Measurements from ENCODE around the gene SLC13A5. TPM values are rescaled to one million over a fixed set of nuclear protein-coding genes. Genes with fewer than 3 reads are reported as not detected.

SLC13A5 gene
- total RNA-seq, 1 experiment from 2014 or later = 0.92 TPM

DNA sequence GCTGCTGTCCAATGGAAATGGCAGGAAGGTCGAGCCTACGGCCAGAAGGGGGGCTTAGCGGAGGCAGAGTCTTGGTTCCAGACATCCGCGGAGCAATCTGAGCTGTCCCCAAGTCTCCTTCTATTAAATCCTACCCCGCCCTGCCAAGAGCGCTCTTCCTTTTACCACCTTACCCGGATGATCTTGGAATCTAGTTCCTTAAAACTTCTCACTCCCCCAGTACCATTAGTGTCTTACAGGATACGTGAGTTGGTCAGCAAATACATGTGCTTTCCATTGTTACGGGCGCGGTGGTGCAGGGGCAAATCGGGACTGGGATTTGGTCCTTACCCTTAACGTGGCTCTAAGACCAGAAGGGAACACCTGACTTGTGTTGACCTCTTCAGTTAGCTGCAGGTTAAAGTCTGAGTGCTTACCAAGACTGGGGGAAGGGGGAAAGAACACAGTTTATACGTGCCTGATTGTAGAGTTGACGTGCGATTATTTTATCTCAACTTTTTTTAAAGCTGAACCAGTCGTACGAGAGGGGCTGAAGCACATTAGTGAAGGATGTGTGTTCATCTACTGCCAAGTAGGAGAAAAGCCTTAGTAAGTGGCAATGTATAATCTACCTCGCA lies 71.8 kb downstream of the SLC13A5 start:
- Histone ChIP-seq H3K4me3 (peak overlapping the region; percentile 81), H4K20me1 (ENCODE audit: insufficient read depth) (peaks cover 9% of the 10 kb centered on the region; the same call in 1 of the 2 replicates), H2AFZ (peak overlapping the region; percentile 93), H3K4me2 (peak overlapping the region; percentile 95), H3K9me3 (ENCODE audit: insufficient read depth, low read depth) (no peaks in the 10 kb centered on the region), H3K4me1 (replicated peaks; ENCODE audit: insufficient read depth) (peaks cover 31% of the 10 kb centered on the region), H3K9me2 (ENCODE audit: insufficient read depth) (no peaks in the 10 kb centered on the region), H3K79me2 (ENCODE audit: low read depth) (peaks cover 75% of the 10 kb centered on the region), H3K27me3 (ENCODE audit: insufficient read depth, low read depth) (no peaks in the 10 kb centered on the region), H3K36me3 (ENCODE audit: low read depth) (peaks cover 28% of the 10 kb centered on the region), H3F3A (ENCODE audit: insufficient read depth, low read depth) (peaks cover 47% of the 10 kb centered on the region), H3K27ac (peak overlapping the region; percentile 71)
- TF ChIP-seq, protein P1, sequence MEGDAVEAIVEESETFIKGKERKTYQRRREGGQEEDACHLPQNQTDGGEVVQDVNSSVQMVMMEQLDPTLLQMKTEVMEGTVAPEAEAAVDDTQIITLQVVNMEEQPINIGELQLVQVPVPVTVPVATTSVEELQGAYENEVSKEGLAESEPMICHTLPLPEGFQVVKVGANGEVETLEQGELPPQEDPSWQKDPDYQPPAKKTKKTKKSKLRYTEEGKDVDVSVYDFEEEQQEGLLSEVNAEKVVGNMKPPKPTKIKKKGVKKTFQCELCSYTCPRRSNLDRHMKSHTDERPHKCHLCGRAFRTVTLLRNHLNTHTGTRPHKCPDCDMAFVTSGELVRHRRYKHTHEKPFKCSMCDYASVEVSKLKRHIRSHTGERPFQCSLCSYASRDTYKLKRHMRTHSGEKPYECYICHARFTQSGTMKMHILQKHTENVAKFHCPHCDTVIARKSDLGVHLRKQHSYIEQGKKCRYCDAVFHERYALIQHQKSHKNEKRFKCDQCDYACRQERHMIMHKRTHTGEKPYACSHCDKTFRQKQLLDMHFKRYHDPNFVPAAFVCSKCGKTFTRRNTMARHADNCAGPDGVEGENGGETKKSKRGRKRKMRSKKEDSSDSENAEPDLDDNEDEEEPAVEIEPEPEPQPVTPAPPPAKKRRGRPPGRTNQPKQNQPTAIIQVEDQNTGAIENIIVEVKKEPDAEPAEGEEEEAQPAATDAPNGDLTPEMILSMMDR (conservative IDR thresholded peaks at IDR 0.05) = no peak
- no peak for TF ChIP-seq EZH2 (IDR thresholded peaks at IDR 0.05; ENCODE audit: low read depth)
- ChIA-PET POLR2A (ENCODE audit: unreplicated experiment) (no interaction called here), CTCF (no interaction called here)
- intact Hi-C loops (cut with micrococcal nuclease; ENCODE audit: unreplicated experiment) = loop anchor here (2.0 to 5.0 kb wide), 2 partner anchors 169 to 184 kb away; no protein-coding TSS in a partner anchor
- DNase-seq = peak; percentile 37 to 54
- TSS peak; percentile 75 for BruUV-seq (replicated peaks)

DNA sequence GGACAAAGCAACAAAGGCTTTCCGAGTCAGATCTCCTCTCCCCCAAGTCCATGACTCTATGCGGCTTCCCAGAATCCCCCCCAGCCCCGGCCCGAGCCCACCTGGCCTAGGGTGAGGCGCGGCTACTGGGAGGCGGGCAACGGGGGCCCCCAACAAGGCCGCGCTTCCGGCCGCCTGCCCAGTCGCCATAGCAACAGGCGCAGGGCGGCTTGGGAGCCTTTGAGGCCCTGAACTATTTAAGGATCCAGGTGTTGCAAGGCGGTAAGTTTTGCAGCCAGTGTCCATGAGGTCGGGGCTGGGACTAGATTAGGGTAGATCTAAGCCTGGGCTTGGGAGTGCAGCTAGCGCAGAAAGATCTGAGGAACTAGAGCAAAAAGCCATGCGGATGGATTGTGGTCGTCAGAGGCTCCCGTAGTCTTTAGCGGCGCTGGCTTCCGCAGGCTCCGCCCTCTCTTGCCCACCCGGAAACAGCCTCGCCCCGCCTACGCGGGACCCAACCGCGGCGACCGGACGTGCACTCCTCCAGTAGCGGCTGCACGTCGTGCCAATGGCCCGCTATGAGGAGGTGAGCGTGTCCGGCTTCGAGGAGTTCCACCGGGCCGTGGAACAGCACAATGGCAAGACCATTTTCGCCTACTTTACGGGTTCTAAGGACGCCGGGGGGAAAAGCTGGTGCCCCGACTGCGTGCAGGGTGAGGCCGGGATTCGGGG lies 72.5 kb downstream of the SLC13A5 start, which contains the start of the genes KIAA0753 and TXNDC17:
Gene KIAA0753, minus strand, starts transcription at position 176 of the 711 bp plus-strand sequence. CDS start 5,608 bp downstream, outside the sequence.
Gene TXNDC17, plus strand, starts transcription at position 525 of the 711 bp plus-strand sequence. Its CDS starts 23 bp downstream, at position 548.
- Histone ChIP-seq H2AFZ (peak within 1 kb of the TSS; percentile 93), H3K4me3 (peak within 1 kb of the TSS; percentile 81), H3K27me3 (ENCODE audit: insufficient read depth, low read depth) (no peaks in the 10 kb centered on the region), H3K4me2 (peak within 1 kb of the TSS; percentile 95), H3K79me2 (ENCODE audit: low read depth) (peaks cover 73% of the 10 kb centered on the region), H3K4me1 (replicated peaks; ENCODE audit: insufficient read depth) (peaks cover 31% of the 10 kb centered on the region), H3F3A (ENCODE audit: insufficient read depth, low read depth) (peaks cover 47% of the 10 kb centered on the region), H3K36me3 (ENCODE audit: low read depth) (peaks cover 23% of the 10 kb centered on the region), H3K9me3 (ENCODE audit: insufficient read depth, low read depth) (no peaks in the 10 kb centered on the region), H3K27ac (peak within 1 kb of the TSS; percentile 71), H4K20me1 (ENCODE audit: insufficient read depth) (peaks cover 9% of the 10 kb centered on the region; the same call in 1 of the 2 replicates), H3K9me2 (ENCODE audit: insufficient read depth) (no peaks in the 10 kb centered on the region)
- TSS peak; percentile 1 for BruUV-seq (replicated peaks)
- POLR2A ChIA-PET (ENCODE audit: unreplicated experiment) = interaction anchor here (0.6 to 0.8 kb wide), 2 partner anchors 32 to 168 kb away, joined by 3 to 5 read pairs; no protein-coding TSS in a partner anchor
- intact Hi-C loops (cut with micrococcal nuclease; ENCODE audit: unreplicated experiment) = loop anchor here (2.0 to 5.0 kb wide), 2 partner anchors 168 to 183 kb away; no protein-coding TSS in a partner anchor
- DNase-seq = peak; percentile 74 to 94
- CTCF ChIA-PET = no interaction called here
- no peak for TF ChIP-seq EZH2 (IDR thresholded peaks at IDR 0.05; ENCODE audit: low read depth)
- TF ChIP-seq, protein P1 (conservative IDR thresholded peaks at IDR 0.05) = no peak
